Fibroblast of skin of left quadriceps (primary cell): ENCODE results near the gene KIF26B.

Source experiments
- DNase-seq, 2 experiments: peaks; one replicate each; pipeline ENCODE4 v3.0.0-alpha.2; 2013; ENCODE audit warnings: low read depth in 2 of 2

The KIF26B gene

DNA sequence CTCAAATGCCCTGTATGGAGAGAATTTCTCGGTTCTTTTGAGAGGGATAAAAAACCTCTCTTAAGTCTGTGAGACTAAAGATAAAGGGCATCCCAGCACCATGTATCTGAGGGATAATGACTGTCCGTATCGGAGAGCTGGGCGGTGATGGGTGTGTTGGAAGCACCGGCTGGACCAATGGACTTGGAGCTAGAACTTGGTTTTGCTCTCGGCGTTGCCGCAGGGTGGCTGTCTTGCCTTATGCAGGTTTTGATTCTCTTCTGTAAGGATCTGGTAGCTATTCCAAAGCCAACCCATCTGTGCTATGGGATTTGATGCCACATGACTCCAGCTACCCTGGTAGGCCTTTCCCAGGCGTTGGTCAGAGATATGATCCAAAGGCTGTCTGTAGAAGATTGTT lies 348.8 kb downstream of the KIF26B start:
- no peak for DNase-seq

DNA sequence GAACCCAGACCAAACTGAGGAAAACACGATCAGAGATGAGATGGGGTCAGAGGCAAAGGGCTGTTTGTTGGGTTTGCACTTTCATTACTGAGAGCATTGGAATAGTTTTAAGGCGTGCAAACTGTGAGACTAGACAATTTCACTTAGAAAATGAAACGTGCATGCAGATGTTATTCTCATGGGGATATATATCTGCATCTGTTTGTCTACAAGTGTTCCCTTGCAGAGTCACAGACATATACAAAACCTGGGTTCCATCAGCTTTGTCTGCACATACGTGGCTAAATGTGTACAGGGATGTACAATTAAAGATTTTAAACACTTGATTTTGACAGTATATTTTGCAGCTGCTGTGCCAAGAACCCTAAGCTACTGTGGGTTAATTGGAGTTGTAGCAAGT lies 355.4 kb downstream of the KIF26B start:
- DNase-seq, result no peak

DNA sequence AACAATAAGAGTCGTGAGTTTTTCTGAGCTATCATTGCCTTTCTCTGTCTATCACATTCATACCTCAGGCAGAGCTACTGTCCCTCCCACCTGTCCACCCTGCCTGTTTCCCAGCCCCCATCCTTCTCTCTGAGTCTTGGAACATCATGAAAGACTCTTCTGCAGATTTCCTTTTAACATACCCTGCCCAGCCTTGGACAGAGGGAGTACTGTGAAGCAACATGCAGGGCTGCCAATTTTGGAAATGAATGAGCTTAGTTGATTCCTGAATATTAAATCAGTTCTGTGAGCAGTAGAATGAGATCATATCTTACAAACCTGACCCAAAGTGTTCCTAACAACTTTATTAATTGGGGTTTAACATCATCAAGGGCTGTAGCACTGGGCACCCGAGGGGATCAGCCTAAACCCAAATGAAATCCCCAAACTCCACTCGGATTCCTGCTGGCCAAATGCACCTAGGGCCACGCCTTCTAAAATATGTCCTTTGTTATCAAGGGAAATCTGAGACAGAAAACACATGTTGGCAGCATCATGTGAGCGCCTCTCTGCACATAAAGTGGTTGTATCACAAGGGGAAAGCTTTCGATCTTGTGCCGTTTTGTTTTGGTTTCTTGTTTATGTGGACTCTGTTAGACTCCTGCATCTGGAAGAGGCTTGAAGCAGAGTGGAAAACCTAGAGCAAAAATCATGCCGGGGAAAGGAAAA lies 357.6 kb downstream of the KIF26B start:
- no peak for DNase-seq

DNA sequence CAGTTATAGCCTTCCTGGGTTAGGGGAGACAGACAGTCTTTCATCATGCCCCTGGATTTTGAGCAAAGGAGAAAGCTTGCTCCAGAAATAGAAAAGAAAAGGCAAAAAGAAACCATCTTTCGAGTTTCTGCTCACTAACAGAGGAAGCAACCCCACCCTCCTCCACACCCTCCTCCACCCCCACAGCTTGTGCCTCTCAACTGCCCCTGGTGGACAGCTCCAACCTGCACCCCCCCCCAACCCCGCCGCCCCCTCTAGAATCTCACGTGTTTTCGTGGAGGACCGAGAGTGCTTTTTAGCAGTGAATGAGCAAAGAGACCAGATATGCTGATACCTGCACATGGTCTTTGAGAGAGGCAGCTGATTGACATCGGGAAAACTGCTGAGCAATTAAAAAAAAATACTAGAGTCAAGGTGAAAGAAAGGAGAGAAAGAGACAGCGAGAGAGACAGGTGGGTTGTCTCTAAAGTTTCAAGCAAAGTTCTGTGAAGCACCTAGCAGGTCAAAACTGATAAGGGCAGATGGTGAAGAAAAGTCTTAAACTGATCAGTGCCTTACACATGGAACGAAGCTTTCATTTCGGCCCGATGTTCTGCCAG lies 358.3 kb downstream of the KIF26B start:
- no peak for DNase-seq

DNA sequence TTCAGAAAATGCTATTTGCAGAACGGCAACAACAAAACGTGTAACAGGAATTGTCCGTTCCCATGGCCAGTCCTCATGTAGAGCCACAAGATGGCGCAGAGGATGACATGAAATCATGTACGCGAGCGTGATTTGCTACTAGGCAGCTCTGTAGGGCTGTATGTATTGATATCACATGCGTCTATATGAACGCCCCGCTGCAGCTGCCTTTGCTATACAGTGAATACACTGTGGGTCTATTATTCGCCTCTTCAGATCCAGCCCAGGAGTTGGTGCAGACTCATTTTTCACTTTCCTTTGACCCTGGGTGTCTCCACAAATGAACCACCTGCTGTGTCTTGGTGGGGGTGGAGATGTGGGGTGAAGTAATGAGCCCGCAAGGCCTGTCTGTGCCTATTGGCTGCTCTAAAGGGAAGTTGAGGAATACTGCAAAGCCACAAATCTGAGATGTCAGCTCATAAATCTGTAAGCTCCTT lies 361.5 kb downstream of the KIF26B start:
- DNase-seq, result no peak

DNA sequence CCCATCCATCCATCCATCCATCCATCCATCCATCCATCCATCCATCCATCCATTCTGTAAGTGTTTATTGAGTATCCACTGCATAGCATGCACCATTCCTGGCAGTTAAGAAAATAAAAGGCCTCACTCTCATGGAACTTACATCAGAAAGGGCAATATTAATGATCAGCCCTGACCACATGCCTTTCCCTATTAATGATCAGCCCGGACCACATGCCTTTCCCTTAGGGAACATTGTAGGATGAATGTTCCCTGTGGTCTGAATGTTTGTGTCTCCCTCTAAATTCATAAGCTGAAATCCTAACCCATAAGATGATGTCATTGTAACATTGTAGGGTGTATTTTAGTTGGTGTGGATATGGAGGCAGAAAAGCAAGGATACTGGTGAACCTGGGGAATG lies 365.8 kb downstream of the KIF26B start:
- DNase-seq, result no peak

DNA sequence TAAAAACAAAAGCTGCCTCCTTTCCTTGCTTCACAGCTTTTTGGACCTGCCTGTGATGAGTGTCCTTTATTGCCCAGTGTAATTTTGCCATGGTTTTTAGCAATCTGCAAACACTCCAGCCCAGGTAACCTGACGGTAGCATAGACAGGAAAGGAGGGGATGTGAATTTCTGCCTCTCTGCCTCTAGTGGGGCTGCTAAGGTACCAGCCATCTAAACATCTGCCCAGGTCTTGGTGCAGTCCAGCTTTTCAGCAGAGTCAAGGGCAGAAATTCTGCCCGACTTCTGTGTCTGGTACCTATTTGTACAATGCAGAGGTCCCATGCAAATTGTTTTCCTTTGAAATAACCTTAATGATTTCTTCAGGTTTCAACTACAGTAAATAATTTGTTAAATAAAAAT lies 371.4 kb downstream of the KIF26B start:
- DNase-seq, result no peak

DNA sequence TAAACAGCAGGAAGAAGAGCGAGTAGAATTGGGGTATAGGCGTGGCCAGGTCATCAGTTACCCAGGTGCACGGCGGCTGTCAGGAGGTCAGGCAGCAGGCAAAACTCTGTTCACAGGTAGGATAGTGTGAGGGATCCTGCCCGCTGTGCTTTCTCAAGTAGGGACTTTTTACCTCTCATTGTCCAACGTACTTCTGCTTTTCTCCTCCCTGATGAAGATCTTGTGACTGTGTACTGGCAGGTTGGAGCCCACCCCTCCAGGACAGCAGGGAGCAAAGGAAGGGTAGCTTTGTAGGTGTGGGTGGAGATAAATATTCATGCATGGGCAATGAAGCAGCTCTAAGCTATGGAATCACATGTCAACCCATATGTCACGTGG lies 373.5 kb downstream of the KIF26B start:
- DNase-seq, result no peak

DNA sequence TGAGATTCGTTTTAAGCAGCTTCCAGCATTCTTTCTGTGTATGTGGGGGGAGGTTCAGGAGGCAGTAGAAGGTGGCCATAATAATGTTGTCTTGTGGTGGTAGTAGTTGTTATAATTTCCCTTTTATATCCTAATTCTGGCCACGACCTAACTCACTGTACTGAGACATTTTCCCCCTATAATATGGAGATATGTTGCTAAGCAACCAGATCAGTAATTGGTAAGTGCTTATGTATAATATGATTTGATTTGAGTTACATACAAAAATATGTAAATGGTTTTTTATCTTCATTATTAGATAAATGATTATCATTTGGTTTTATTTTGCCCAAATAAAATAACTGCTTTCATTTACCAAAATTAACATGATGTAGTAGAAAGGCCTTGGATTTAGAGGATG lies 376.2 kb downstream of the KIF26B start:
- no peak for DNase-seq

DNA sequence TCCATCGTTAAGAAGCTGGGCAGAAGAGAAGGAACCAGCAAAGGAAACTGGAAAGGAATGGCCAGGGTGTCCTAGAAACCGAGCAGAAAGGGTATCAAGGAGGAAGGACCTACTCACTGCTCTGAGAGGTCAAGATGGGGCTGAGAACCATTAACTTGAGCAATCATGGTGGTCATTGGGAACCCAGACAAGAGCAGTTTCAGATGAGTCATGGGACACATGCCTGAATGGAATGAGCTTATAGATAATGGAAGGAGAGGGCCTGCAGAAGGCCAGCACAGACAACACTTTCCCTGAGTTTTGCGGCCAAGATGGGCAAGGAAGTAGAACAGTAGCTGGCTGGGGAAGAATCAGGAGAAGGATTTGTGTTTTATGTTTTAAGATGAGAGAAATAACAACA lies 383.2 kb downstream of the KIF26B start:
- DNase-seq, result no peak

DNA sequence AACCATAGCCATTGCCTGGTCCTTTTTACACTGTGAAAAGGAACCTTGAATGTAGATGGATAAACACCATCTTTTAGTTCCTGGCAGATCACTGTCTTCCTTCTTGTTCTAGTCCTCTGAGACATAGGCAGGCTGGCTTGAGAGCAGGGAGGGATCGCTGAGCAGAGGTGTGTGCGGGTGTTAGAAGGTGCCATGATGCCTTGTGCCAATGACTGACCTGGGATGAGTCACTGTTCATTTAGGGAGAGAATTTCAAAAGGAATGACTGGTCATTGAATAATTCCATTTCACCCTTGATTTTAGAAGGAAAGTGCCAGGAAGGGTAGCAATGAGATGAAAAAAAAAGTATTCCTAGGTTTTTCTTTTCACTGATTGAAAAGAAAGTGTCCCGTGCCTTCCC lies 383.9 kb downstream of the KIF26B start:
- no peak for DNase-seq

DNA sequence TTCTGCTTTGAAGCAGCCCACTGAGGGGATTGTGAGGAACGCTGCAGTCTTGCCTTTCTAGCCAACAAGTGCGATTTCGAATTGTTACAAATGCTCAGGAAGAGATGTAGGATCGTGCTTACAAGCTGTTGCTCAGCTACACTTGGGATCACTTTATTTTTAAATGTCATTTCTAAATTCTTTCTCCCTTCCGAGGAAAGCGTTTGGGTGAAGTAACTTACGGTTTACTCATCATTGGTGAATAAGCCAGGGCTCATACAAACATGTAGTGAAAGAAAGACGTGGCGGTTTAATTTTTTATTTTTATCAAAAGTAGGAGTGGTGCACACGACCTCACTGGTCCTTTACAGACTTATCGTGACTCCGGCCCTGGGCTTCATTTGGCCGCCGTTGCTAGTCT lies 386.6 kb downstream of the KIF26B start:
- DNase-seq, result no peak

DNA sequence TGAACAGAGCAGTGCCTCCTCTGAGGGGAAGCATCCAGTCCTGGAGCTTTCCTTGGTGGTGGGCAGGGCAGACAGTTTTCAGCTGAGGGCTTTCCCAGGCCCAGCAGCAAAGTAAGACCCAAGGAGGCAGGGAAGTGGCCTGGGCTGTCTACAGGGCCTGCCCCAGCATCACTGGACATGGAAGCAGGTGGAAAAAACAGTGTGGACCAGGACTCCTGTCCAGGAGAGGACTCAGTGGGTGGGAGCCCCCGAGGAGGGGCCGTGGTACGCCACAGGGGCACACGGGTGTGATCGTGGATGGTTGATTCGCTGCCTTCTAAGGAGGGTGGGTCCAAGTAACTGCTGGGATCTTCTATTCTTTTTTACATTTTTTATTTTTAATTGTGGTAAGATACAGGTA lies 387.6 kb downstream of the KIF26B start:
- no peak for DNase-seq

DNA sequence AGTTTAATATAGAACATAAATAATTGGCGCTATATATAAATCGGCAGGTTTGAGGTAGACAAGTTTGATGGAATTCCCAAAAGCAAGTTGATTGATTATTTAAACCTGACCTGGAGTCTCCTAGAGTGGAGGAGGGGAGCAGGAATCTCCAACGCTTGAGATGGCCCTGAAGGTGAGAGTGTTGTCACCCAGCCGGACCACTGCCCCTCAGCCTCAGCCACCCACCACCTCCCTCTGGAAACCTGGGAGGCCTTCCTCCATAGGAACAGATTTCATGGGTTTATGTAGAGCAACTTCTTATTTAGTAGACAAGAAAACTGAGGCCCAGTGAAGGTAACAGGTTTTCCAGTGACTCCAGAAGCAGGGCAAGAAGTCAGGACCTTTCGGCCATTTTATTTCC lies 389.5 kb downstream of the KIF26B start:
- DNase-seq, result no peak

DNA sequence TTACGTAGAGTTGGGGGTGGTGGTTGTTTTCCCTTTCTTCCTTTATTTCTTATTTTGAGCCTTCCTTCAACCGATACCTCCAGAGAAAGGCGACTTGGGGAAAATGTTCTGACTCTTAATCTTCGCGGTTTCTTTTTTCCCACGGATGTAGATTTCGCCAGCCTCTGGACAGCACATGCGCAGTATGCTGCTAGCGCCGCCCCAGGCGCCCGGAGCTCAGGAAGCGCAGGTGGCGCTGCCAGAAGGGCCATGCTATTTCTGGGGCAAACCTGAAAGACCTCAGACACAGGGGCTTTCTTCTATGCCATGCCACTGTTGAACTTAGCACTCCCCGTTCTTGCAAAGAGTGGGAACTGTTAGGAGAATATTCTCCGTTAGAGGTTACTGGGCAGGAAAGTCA lies 392.1 kb downstream of the KIF26B start:
- no peak for DNase-seq

DNA sequence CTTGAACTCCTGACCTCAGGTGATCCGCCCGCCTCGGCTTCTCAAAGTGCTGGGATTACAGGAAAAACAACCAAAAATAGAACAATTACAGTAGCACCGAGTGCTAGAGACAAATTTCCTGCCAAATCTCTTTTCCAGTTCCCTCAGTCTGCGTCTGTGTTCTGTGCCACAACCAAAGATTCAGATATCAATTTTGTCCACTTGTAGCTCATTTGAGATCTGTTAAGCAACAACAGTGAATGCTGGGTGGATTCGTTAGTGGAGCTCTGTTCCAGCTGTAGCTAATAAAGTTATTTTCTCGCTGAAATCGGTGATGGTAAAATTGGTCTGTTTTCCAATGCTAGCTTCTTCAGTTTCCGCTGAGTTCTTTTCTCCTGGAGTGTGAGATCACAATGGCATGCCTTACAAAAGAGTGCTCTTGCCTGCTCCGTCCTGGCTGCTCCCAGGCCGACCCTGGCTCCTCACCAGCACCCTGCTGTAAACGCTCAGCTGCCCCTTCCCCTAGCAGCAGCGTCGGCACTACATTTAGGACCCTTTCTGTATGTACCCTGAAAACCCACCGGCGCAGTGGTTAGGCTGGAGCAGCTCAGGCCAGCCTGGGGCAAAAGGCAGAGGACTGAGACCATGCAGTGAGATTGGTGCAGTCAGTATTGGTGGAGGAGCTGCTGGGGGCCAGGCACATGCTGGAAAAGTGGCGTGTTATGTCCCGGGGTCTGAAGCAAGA lies 395.4 kb downstream of the KIF26B start:
- DNase-seq, result peak in 1 of 2 experiments; percentile 7

DNA sequence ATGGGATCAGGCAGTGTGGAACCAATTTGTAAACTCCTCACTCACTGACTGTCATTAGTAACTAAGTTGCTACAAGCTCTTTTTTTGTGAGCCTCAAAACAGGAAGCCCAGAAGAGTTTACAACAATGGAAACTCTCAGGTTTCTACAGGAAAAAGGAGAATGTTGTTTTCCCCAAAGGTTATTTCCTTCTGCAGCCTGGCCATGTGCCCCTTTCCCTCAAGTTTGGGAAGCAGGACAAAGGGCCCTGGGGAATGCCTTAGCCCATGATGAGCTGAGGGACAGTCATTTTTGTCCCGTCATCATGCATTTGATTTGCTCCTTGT lies 395.9 kb downstream of the KIF26B start:
- DNase-seq, result no peak

DNA sequence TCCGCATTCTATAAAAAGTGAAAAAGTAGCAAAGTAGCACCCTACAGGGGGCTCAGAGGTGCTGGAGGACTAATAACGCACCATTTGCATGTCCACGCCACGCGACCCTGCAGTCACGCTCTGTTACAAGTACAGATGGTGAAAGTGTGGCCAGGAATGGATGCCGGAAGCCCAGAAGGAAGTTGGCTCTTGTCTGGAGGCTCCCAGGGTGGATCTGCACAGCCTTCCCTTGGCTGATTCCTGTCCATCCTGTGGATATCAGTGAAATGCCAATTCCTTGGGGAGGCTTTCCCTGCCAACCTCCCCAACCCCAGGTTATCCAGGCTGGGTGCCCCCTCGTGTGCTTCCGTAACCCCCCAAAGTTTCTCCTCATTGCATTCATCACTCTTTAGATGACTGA lies 396.8 kb downstream of the KIF26B start:
- DNase-seq, result no peak

DNA sequence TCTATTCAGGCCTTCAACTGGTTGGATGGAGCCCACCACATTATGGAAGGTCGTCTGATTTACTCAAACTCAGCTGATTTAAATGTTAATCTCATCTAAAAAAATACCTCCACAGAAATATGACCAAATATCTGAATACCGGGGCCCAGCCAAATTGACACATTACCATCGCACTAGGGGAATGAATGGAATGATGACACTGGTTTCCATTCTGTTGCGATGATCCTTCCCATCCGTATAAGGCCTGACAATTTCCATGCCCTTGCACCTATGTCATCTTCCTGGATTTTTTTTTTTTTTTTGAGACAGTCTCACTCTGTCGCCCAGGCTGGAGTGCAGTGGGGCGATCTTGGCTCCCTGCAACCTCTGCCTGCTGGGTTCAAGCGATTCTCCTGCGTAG lies 397.5 kb downstream of the KIF26B start:
- DNase-seq, result no peak

DNA sequence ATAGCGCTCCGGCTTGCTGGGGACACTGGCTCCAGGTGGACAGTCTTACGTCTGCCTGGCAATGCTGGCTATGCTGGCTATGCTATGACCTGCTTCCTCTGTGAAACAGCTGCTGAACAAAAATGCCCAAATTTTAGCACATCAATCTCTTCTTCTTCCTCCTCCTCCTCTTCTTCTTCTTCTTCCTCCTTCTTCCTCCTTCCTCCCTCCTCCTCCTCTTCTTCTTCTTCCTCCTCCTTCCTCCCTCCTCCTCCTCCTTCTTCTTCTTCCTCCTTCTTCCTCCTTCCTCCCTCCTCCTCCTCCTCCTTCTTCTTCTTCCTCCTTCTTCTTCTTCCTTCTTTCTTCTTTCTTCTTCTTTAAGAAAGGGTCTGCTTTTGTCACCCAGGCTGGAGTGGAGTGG lies 401.3 kb downstream of the KIF26B start:
- DNase-seq, result no peak

DNA sequence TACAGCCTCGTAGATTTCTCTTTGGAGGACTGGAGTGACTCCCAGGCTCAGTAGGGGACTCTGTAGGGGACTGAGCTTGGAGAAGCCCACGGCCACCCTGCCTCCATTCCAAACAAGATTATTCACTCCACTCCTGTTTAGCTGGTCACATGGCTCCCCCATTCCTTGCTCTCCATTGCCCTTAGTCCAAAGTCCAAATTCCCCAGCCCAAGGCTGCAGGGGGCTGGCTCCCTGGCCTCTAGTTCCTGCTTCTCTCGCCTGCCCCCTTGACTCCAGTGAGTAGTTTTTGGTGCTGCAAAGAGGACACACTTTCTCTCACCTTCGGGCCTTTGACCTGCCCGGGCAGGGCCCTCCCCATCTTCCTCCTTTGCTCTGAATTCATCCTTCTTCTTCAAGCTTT lies 403.3 kb downstream of the KIF26B start:
- DNase-seq, result no peak

DNA sequence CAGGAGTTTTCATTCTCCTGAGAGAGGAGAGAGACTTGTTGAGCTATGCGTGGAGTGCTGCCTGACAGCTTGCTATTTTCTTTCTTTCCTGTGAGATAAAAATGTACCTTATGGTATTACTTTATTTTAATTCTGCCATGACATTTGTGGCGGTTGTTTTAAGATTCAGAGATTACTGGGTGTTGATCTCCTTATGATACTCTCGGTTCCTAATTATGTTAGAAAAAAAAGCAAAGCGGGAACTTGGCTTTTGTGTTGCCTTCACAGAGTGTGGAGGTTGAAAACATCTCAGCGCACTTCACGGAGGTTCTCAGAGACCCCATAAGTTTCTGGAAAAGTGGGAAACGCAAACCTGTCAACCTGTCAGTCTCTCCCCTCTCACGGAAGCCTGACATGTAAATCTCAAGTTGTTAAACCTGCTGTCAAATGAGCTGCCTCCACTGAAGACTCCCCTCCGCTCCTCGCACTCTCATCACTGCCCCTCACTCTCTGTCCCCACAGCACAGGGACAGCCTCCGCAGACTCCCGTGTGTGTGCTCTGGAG lies 405.6 kb downstream of the KIF26B start:
- DNase-seq, result no peak

DNA sequence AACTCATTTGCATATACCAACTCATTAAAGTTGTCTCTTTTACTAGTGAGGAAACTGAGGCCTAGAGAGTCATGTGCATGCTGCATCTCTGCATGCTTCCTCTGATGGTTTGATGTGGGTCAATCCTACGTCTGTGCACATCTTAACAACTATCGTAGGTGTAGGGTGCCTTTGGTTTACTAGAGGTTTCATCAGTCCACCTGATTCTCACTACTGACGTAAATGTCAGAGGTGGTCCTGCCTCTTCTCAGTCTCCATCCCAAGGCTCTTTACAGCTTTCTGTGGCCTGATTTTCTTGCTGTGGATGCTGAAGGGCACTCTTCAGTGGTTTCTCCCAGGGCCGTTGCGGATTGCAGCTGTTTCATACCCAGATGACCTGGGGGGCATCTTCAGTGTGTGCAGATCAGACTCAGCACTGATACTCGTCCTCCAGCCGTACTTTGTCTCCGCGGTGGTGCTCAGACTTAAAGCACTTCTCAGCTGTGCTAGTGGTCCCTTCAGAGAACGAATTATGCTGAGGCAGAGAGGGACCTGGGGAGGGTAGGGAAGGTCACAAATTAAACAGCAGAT lies 407.0 kb downstream of the KIF26B start:
- DNase-seq, result no peak
